ENCODE results near the gene CACUL1. TPM values are rescaled to one million over a fixed set of nuclear protein-coding genes. Genes with fewer than 3 reads are reported as not detected.
"Not testable (repeated sequence)": the region's sequence is repeated elsewhere in the genome, so short reads cannot be mapped to it uniquely, and the experiment has no call there.

CACUL1 gene
- total and polyA plus RNA-seq, 2 donors from 2014 or later, result 5.3 to 39.3 TPM

DNA sequence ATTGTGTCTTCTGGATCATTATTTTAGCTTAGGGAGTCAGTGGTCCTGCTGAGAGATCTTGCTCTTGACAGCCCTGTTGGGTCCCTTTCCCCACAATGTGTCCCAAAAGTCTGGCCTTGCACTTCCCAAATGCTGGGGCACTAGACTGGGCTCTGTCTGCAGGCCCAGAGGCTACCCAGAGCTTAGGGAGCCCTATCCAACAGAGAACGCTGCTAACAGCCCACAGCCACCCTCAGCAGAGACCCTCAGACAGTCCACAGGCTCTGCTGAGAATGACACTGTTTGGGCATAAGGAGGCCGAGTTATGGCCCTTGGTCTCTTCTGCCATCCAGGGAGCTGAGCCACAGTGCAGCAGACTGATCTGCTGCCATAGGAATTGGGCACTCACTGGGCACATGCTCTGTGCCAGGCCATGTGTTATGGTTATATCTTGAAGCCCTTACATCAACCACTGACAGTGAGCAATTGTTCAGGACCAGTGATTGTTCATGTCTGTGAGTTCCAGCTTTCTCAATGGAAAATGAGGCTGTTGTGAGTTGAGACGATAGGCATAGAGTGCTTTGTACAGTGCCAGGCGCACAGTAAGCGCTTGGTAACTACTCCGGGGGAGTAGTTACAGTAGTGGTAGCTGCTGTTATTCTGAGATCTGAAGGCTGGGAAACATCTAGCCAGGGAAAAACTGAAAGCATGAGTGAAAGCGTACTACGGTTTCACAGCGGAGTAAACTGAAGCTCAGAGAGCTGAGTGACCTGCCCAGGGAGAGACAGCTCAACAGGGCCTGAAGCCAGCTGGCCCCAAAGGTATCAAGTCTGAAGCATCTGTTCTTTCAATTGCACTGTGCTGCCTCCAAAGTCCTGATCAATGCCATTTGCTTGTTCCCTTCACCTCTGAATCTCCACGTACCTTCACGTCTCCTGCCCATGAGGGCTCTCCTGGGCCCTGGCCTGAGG is 81.7 kb downstream of the CACUL1 start:
- Histone ChIP-seq H3K9ac (ENCODE audit: low read length in 3 of 3) (no peak overlapping the region), H3K9me3 (ENCODE audit: control insufficient read depth in 2 of 3, insufficient read depth in 1 of 3, low read length in 3 of 3) (no peaks in the 10 kb centered on the region), H3K4me3 (ENCODE audit: low read length in 3 of 3) (no peak overlapping the region), H3K36me3 (ENCODE audit: control insufficient read depth in 2 of 3, insufficient read depth in 3 of 3, low read length in 3 of 3) (peaks cover 0 to 5% (median 0%) of the 10 kb centered on the region in 3 donors), H3K27me3 (ENCODE audit: control insufficient read depth, insufficient read depth, low read length) (no peaks in the 10 kb centered on the region), H3K27ac (ENCODE audit: low read depth in 2 of 2, low read length in 2 of 2) (no peak overlapping the region), H3K4me1 (ENCODE audit: control insufficient read depth in 2 of 3, insufficient read depth in 2 of 3, low read depth in 1 of 3, low read length in 3 of 3) (peaks cover 0 to 5% (median 2%) of the 10 kb centered on the region in 3 donors)
- intact Hi-C loops (cut with DNase I), result no loop called here
- no peak for FAIRE-seq
- DNase-seq, result no peak
- TF ChIP-seq, protein P1, sequence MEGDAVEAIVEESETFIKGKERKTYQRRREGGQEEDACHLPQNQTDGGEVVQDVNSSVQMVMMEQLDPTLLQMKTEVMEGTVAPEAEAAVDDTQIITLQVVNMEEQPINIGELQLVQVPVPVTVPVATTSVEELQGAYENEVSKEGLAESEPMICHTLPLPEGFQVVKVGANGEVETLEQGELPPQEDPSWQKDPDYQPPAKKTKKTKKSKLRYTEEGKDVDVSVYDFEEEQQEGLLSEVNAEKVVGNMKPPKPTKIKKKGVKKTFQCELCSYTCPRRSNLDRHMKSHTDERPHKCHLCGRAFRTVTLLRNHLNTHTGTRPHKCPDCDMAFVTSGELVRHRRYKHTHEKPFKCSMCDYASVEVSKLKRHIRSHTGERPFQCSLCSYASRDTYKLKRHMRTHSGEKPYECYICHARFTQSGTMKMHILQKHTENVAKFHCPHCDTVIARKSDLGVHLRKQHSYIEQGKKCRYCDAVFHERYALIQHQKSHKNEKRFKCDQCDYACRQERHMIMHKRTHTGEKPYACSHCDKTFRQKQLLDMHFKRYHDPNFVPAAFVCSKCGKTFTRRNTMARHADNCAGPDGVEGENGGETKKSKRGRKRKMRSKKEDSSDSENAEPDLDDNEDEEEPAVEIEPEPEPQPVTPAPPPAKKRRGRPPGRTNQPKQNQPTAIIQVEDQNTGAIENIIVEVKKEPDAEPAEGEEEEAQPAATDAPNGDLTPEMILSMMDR (IDR thresholded peaks at IDR 0.05; ENCODE audit: borderline replicate concordance, extremely low read depth, insufficient read depth), result no peak

- Histone ChIP-seq H3K27me3 (ENCODE audit: control insufficient read depth, insufficient read depth, low read length) (no peaks in the 10 kb centered on the region), H3K4me1 (ENCODE audit: control insufficient read depth in 2 of 3, insufficient read depth in 2 of 3, low read depth in 1 of 3, low read length in 3 of 3) (peaks cover 0 to 5% (median 2%) of the 10 kb centered on the region in 3 donors), H3K9me3 (ENCODE audit: control insufficient read depth in 2 of 3, insufficient read depth in 1 of 3, low read length in 3 of 3) (no peaks in the 10 kb centered on the region), H3K27ac (ENCODE audit: low read depth in 2 of 2, low read length in 2 of 2) (no peak overlapping the region), H3K4me3 (ENCODE audit: low read length in 3 of 3) (no peak overlapping the region), H3K9ac (ENCODE audit: low read length in 3 of 3) (no peak overlapping the region), H3K36me3 (ENCODE audit: control insufficient read depth in 2 of 3, insufficient read depth in 3 of 3, low read length in 3 of 3) (peaks cover 0 to 5% (median 0%) of the 10 kb centered on the region in 3 donors)
- intact Hi-C loops (cut with DNase I), result no loop called here
- TF ChIP-seq, protein P1 (IDR thresholded peaks at IDR 0.05; ENCODE audit: borderline replicate concordance, extremely low read depth, insufficient read depth), result no peak
- no peak for FAIRE-seq
- DNase-seq, result no peak
Observed at GRCh38 chr10:118672153-118672552, 82.6 kb downstream of the CACUL1 start.

- H3K4me3 ChIP-seq (ENCODE audit: low read length in 3 of 3); intact Hi-C loops (cut with DNase I); H3K4me1 ChIP-seq (ENCODE audit: control insufficient read depth in 2 of 3, insufficient read depth in 2 of 3, low read depth in 1 of 3, low read length in 3 of 3); DNase-seq; H3K27ac ChIP-seq (ENCODE audit: low read depth in 2 of 2, low read length in 2 of 2); H3K36me3 ChIP-seq (ENCODE audit: control insufficient read depth in 2 of 3, insufficient read depth in 3 of 3, low read length in 3 of 3); H3K9ac ChIP-seq (ENCODE audit: low read length in 3 of 3); H3K27me3 ChIP-seq (ENCODE audit: control insufficient read depth, insufficient read depth, low read length); FAIRE-seq; H3K9me3 ChIP-seq (ENCODE audit: control insufficient read depth in 2 of 3, insufficient read depth in 1 of 3, low read length in 3 of 3): not testable (repeated sequence)
Observed at GRCh38 chr10:118671221-118671620, 83.5 kb downstream of the CACUL1 start.

DNA sequence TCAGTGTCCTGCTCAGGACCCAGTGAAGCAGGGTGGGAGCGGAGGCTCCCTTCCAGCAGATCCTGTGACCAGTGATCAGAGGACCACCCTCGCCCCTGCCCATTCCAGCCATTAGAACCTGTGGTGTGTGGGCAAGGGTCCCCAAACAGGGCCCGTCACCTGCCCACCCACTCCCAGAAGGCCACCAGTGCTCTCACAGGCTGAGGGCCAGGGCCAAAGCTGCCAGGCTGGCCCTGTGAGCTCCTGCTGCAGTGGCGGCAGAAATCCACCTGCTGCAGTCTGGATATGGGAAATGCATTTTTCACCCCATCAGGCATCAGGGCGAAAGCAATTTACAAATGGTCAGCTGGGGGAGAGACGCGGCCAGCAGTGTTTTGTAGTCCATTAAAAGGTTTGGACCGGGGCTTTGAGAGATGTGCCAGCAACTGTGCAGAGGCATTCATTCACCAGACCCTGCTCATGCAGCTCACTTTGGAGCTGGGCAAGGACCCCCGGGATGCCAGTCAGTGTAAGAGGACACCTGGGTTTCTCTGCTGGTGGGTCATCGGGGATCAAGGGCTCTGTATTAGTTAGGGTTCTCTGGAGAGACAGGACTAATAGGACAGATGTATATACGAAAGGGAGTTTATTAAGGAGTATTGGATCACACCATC is 84.2 kb downstream of the CACUL1 start:
- intact Hi-C loops (cut with DNase I), result no loop called here
- H3K9me3 ChIP-seq (ENCODE audit: control insufficient read depth in 2 of 3, insufficient read depth in 1 of 3, low read length in 3 of 3), result no peaks in the 10 kb centered on the region

More for the DNA sequence above, 84.2 kb downstream of the CACUL1 start:
- H3K27ac ChIP-seq (ENCODE audit: low read depth in 2 of 2, low read length in 2 of 2), result no peak overlapping the region
- DNase-seq (no peak), FAIRE-seq (no peak)
- H3K4me1 ChIP-seq (ENCODE audit: control insufficient read depth in 2 of 3, insufficient read depth in 2 of 3, low read depth in 1 of 3, low read length in 3 of 3), result peaks cover 0 to 5% (median 2%) of the 10 kb centered on the region in 3 donors
- H3K9ac ChIP-seq (ENCODE audit: low read length in 3 of 3), result no peak overlapping the region
- no peak overlapping the region for H3K4me3 ChIP-seq (ENCODE audit: low read length in 3 of 3)
- H3K27me3 ChIP-seq (ENCODE audit: control insufficient read depth, insufficient read depth, low read length), result no peaks in the 10 kb centered on the region
- H3K36me3 ChIP-seq (ENCODE audit: control insufficient read depth in 2 of 3, insufficient read depth in 3 of 3, low read length in 3 of 3), result peaks cover 0 to 4% (median 0%) of the 10 kb centered on the region in 3 donors
- TF ChIP-seq, protein P1 (IDR thresholded peaks at IDR 0.05; ENCODE audit: borderline replicate concordance, extremely low read depth, insufficient read depth), result no peak
